GM12801 (cell line): Measurements from ENCODE around the gene SULT1C2.

Source experiments
- TF ChIP-seq, protein P1 (sequence below): IDR thresholded peaks from one replicate; pipeline ENCODE4 v1.5.1; 2011; ENCODE audit warnings: control low read depth; ENCODE audit not compliant: insufficient read length; ENCODE audit errors: extremely low read depth

The SULT1C2 gene

DNA sequence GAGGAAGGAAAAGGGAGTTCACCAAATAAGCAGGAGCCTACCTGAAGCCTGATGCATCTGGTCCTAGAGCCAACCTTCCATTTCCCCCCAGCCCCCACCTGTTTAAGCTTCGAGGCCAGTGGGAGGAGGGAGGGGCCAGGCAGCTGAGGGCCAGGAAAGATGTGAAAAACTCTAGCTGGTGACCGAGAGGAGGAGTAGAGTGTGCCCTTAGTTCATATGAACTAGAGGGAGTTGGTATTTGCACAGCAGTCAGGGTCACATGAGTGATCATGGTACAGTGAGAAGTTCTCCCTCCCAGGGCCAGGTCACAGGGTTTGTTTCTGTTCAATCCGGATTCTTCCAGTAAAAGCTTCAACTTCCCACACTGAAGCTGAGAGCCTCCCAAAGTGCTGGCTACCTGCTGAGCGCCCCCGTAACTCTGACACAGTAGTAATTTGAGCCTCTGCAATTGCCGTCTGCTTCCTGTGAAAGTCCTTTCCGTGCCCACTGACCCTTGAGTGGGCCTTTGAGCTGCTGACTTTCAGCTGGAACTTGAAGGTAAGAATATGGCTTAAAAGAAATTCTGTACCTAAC lies at the start of gene SULT1C2:
TSS of gene SULT1C2 (plus strand) at position 362 of the 573 bp plus-strand sequence. CDS start 4,773 bp downstream, outside the sequence.
- TF ChIP-seq, protein P1, sequence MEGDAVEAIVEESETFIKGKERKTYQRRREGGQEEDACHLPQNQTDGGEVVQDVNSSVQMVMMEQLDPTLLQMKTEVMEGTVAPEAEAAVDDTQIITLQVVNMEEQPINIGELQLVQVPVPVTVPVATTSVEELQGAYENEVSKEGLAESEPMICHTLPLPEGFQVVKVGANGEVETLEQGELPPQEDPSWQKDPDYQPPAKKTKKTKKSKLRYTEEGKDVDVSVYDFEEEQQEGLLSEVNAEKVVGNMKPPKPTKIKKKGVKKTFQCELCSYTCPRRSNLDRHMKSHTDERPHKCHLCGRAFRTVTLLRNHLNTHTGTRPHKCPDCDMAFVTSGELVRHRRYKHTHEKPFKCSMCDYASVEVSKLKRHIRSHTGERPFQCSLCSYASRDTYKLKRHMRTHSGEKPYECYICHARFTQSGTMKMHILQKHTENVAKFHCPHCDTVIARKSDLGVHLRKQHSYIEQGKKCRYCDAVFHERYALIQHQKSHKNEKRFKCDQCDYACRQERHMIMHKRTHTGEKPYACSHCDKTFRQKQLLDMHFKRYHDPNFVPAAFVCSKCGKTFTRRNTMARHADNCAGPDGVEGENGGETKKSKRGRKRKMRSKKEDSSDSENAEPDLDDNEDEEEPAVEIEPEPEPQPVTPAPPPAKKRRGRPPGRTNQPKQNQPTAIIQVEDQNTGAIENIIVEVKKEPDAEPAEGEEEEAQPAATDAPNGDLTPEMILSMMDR = no peak

DNA sequence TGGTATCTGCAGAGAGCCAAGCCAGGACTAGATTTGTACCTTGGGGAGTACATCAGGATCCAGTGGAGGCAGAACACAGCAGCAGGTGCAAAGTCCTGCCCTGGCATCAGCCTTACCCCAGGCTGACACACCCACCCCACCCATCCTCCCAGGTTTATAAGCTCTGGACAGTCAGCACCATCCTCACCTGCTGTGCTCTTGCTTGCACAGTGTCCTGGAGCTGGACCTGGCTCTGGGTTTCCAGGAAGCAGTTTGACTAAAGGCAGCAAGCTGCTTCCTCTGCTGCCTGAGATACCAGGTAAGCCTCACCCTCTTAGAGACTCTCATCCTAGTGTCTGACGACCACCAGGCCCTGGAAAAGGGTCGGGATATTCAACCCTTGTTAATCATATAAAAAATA lies 48.9 kb upstream of the SULT1C2 start, which contains the start of gene SULT1C3:
TSS of gene SULT1C3 (plus strand) at position 183 of the 400 bp plus-strand sequence. CDS start 7,227 bp downstream, outside the sequence.
- TF ChIP-seq, protein P1 = no peak

DNA sequence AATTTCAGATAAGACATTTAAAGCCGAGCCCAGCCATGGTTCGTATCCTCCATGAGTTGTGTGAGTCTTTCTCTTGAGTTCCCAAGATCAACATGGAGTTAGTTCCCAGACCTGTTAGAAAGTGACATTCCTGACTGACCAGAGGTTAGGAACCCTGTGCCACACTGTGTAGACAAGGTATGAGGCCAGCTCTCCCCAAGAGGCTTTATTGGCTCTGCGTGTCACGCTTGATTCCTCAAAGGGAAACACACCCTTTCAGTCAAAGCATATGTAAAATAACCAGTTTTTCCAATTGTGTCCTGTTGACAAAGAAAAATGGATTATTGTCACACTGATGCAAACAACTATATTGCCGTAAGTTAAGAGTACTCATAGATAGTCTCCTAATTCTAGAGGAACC lies 47.7 kb upstream of the SULT1C2 start:
- TF ChIP-seq, protein P1 = no peak

DNA sequence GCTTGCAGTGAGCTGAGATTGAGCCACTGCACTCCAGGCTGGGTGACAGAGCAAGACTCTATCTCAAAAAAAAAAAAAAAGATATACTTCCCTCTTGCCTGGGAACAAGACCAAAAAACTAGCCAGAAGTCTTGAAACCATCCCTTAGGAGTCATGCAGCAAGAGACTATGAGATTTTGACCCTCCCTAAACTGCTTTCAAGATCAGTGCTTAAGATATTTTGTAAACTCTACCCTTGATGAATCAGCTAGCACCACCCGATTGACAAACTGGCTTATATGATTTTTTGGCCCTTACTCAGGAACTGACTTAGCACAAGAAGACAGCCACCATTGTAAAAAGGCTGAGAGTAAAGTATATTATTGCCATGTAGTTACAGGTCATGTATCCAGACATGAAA lies 45.1 kb upstream of the SULT1C2 start:
- TF ChIP-seq, protein P1 = no peak

DNA sequence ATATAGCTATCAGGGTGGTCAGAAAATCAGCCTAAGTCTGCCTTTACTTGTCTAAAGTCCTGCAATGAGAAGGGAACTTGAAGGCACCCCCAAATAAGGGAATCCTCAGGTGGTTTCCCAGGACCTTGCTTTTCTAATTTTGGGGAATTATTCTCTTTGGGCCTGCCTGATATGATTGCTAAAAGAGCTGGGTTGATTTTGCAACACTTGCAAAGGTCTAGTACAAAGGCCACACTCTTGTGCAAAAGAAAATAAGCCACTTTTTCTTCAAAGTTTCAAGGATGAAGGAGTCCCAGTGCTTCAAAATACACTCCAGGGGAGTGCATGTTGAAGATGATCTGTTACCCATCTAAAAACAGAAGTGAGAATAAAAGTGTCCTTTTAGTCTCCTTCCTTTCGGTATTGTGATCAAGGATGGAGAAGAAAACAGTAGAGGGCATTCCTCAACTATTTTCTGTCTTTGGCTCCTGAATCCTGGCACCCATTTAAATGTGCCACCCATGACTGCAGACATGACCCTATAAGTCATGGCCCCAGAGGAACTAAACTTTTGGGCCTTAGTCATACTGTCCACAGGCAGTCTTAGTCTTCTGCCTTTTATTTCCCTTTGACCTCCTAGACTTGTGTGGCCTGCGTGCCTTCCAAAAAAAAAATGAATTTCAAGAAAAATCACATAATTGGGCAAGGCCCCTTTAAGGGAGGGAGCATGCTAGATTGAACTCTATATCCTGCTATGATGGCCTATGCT lies 43.9 kb upstream of the SULT1C2 start:
- TF ChIP-seq, protein P1 = no peak

DNA sequence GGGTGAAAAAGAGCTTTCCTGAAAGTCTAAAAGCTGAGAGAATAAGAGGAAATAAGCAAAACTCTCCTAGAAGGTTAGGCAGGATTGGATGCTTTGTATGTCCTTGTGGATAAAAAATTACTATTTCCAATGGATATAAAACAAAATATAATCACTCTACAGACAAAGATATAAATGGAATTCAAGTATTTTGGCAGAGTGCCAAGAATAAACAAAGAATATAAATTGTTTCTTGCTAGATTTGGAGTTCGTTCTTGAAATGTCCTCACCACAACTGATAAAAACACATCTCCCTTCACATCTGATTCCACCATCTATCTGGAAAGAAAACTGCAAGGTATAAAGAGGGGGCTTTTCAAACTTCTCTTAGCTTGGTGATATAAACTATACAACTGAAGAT lies 35.6 kb upstream of the SULT1C2 start:
- TF ChIP-seq, protein P1 = no peak

DNA sequence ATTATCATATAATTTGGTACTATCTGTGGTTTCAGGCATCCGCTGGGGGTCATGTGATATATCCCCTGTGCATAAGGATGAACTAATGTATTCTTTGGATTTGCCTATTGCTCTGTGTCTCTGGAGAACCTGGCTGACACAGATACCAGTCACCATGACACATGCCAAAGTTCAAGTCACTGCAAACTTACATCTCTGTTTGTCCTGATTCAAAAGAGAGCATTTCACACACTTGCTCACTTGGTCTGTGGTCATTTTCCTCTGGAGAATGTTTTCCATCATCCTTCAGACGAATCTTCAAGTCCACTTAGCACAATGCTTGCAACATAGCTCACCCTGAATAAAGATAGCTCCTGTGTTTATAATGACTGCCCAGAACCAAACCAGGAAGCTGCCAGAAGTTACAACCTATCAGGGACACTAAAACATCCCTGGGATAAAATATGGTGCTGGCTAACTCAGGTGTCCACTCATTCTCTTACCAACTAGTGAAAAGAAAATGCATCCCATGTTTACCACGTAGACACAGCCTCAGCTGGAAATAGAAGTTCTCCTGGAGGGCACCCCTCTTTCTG lies 30.9 kb upstream of the SULT1C2 start:
- TF ChIP-seq, protein P1 = no peak
